GM19025 (cell line): ENCODE measurements around the gene PGLYRP2.

Experiments used
- ATAC-seq: cut with Tn5 transposase; IDR thresholded peaks from one replicate; pipeline ENCODE4 v1.9.1; 2021; ENCODE audit warnings: mild to moderate bottlenecking, low read depth, moderate library complexity; ENCODE audit not compliant: unreplicated experiment

Gene PGLYRP2

DNA sequence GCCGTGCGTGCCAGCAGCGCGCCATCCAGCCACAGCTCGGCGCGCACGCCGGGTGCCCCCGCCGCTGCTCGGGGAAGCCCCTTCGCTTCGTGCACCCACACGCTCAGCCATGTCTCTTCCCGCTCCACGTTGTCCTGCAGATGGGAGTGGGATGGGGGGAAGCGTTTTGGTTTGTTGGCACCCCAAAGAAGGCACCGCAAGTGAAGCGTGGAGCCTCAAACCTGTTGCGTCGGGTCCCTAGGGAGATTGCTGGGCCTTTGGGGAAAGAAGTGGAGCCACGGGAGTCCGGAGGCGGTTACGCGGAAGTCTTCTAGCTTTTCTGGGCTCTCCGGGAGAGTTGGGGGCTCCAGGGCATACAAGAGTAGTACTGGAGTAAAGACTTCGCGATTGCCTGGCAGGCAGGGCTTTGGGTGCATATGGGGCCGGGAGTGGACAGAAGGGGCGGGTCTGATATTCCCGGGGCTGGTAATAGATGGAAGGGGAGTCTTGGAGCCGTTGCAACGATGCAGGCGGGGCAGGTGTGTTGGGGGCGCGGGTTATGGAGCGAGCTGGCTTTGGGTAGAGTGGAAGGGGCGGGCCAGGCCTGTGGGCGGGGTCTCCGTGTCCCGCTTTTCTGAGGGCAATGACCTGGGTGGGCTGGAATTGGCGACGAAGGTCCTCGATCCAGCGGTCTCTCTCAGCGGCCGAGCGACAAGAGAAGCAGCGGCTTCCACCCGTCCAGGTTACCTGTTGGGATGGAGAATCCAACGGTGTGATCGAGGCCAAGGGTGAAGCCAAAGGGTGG, 21.4 kb downstream of the PGLYRP2 start:
- ATAC-seq, result no peak

DNA sequence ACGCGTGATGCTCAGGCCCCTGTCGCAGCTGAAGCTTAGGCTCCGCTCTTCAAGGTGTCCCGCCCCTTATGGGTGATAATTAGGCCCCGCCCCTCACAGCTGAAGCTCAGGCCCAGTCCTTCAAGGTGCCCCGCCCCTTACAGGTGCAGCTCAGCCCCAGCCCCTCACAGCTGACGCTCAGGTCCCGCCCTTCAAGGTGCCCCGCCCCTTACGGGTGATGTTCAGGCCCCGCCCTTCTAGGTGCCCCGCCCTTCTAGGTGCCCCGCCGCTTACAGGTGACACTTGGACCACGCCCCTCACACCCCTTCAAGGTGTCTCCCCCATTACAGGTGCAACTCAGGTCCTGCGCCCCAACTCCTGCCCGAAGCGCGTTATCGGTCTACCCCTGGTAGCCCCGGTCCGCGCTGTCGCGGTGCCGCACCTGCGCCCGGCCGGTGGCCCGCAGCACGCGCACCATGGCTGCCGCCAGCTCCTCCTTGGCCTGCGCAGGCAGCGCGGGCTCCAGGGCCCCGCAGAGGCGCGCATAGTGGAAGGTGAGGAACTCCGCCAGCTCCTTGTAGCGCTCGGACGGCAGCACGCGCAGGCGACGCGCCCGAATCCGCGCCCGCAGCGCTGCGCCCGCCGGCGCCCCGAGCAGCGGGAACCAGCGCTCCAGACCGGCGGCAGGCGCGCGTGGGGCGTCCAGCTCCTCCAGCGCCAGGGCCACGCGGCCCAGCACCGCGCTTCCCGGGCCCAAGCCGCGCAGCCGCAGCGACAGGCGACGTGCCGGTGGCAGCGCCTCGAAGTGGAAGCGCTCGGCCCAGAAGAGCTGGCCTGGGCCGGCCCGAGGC, 22.2 kb downstream of the PGLYRP2 start:
- ATAC-seq, result no peak

DNA sequence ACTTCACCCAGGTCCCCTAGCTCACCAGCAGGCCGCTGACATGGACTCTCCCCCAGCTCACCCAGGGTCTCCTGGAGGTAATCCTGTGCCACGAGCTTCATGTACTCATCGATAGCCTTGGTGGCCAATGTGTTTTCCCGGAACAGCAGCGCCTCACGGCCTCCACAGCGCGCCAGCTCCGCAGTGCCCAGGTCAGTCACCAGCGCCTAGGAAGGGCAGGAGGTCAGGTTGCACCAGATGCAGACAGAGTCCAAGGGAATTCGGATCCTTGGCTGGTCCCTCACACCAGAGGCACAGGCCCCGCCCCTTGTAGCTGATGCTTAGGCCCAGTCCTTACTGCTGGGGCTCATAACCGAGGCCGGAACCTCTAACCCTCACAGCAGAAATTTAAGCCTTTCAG, 22.9 kb downstream of the PGLYRP2 start:
- no peak for ATAC-seq

DNA sequence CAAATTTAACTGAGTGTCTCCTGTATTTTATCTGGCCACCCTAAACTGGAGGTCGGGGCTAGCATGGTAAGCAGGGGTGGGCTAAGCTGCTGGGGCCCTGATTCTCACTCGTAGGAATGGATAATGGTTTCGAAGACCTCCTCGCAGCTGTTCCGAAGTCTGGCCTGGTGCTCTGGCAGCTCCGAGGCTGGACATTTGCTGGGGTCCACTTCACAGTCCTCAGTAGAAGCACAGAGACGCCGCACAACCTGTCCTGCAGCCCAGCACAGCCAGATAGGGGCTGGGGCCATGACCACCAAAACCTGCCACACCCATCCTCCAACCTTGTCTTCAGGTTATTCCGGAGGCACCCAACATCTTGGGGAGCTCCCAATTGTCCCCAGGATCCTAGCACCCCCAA, 23.3 kb downstream of the PGLYRP2 start:
- no peak for ATAC-seq

DNA sequence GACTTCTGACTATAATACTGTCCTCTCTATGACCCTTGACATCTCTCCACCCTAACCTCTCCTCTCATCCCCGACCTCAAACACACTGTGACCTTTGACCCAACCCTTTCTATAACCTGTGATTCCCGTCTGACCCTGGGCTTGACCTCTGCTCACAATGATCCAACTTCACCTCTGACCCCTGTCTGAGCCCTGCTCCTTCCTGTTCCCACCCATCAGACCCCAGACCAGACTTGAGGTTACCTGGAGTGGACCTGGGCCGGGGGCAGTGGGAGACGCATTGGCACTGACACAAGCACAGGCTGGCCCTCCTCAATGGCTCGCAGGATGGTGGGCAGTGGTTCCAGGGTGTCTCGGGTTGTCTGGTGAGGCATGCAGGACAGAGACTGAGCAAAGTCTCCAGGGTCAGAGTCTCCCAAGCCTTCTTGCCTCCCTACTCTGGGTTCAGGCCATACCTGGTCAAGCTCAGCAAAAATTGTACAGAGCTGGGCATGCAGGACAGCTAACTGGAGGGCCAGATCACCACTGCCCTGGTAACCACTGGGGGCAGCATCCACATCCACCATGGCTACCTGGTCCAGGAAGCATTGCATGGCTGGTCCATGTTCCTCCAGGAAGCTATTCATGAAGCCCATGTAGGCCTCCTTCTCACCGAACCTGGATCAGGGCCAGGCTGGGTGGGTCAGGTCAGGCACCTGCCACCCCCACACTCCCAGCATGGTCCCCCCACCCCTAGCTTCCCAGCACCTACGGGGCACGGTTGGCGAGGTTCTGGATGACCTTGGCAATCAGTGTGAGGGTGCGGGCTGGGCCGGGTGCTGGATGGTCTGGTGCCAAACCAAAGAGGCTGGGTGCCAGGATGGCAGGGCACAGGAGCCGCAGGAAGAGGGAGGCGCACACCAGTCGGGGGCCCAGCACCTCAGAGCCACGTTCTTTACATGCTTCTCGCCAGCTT, 25.1 kb downstream of the PGLYRP2 start:
- ATAC-seq, result no peak

DNA sequence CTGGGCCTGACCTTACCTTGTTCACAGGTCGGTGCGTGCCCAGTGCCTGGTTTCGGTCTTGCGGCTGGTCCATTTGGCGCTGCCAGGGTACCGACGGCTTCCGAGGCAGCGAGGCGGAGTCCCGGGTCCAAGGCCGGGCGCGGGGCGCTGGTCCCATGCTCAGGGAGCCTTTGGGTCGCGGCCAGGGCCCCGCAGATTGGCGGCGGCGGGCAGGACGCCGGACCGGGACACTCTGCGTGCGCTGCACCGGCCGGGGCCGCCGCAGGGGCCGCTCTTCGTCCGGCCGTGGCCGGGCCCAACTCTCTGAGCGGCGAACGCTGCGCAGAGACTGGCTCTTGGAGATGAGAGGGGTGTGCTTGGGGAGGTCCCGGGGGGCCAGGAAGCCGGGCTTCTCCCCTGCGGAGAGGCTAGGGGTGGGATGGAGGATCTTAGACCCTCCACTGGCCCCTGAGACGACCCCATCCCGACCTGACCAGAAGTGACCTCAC, 26.2 kb downstream of the PGLYRP2 start:
- ATAC-seq, result no peak

DNA sequence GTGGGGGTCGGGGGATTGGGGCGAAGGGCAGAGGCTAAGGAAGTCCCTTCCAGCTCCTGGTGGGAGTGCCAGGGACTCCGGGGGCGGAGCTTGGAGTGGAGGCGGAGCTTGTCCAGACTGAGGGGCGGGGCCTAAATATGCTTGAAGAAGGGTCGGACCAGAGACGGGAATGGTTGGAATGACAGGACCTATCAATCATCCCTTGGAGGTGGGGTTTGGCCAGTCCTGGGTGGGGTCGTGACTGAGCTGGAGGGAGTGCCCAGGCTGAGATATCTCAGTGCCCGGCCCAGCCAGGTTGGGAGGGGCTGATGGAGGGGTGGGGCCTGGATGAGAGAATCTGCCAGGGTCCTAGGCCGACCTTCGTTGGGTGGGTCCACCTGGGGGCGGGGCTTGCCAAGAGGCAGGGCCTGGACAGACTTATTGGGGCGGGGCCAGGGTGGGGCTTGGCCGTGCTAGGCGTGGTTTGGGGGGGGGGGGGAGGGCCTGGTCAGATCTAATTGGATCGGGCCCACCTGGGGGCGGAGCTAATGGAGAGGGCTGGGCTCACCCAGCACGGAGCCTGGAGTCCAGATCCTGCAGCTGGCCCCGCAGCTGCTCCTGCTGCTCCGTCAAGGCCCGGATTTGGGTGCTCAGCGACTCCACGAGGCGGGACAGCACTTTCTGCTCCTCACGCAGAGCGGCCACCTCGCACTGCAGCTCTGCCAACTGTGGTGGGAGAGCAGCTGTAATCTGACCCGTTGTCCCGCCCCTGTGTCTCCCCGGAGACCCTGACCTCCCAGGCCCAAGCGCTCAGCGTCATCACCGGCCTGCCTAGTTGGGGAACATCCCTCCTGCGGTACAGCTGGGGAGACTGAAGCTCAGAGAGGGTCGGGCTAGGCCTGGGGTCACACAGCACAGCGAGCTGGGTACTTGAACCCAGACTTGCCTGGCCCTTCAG, 26.9 kb downstream of the PGLYRP2 start:
- ATAC-seq, result no peak

DNA sequence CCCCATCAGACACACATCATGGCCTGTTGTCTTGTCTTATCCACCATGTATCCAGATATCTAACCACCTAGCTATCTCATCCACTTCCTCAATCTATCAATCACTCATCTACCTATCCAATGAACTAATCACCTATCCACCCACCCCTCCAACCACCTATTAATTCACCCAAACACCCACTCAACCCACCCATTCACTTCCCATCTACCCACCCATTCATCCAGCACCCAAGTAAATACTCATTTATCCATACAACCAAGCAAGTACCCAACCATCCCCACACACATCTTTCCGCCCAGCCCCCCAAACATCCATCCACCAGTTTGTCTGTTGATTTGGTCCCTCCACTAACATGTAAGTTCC, 28.8 kb downstream of the PGLYRP2 start:
- no peak for ATAC-seq

DNA sequence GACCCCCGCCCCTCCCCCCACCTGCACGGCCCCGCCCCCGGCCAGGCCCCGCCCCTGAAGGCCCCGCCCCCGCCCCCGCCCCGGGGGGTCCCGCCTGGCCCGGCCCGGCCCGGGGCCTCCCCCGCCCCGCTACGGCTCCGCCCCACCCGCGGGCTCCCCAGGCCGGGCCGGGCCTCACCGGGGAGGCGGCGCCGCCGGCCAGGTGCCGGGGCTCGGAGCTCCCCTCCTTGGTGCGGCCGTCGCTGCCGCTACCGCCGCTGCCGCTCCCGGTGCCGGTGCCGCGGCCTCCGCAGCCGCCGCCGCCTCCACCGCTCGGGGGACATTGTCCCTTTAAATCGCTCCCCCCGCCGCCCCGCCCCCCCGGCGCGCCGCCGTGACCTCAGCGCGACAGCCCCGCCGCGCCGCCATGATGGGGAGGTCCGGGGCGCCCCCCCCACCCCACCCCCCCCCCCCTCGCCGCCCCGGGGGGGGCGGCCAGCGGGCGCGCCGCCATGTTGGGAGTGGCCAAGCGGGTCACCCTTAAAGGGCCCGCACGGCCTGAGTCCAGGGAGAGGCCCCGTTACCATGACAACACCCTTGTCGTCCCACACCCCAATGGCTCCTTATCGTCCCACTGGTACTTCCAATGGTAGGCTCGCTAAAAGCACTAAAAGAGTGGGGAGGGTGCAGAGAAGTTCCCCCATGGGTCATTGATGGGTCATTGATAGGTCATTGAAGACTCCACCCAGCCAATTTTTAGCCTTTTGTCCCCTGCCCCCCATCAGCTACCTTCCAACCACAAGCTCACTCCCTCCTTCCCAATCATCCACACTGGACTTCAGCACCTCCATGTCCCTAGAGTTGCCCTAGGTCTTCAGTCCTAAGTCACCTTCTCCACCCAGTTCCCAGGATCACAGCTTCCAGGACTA, 29.4 kb downstream of the PGLYRP2 start, which contains the start of gene WIZ:
Gene WIZ (minus strand): TSS at position 337 of the 908 bp plus-strand sequence. CDS start 1,649 bp downstream, outside the sequence.
- ATAC-seq, result peak; percentile 56

DNA sequence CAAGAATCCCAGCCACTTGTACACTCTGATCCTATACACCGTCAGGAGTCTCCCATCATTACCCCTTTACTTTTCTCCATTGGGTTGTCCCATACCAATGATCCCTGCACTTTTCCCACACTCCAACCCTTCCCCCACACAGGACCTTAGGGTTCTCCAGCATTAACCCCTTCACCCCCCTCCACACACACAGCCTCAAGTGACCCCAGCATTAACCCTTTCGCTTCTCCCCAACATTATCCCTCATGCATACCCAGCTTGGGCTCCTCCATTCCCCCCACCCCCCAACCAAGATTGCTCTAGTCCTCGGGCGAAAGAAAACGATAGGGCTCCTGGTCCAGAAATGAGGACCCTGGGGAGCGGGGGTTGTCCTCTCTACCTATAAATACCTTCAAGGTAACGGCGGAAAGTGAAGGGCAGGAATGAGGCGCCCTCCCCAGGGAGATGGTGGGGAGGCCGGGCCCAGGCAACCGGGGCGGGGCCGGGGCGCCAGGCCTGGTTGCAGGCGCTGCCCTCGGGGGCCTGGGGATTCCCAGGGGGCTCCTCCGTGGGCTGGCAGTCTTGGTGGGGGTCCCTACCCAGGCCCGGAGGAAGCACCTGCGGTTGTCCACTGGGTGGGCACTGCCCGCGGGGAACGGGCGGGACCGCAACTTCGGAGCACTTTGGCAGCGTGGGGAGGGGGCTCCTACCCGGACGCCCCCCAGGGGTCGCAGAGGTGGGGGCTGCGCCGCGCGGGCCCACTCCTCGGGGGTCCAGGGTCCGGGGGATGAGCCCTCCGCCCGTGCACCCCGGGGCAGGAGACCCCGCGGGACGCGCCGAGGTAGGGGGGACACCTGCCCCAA, 30.3 kb downstream of the PGLYRP2 start:
- no peak for ATAC-seq

DNA sequence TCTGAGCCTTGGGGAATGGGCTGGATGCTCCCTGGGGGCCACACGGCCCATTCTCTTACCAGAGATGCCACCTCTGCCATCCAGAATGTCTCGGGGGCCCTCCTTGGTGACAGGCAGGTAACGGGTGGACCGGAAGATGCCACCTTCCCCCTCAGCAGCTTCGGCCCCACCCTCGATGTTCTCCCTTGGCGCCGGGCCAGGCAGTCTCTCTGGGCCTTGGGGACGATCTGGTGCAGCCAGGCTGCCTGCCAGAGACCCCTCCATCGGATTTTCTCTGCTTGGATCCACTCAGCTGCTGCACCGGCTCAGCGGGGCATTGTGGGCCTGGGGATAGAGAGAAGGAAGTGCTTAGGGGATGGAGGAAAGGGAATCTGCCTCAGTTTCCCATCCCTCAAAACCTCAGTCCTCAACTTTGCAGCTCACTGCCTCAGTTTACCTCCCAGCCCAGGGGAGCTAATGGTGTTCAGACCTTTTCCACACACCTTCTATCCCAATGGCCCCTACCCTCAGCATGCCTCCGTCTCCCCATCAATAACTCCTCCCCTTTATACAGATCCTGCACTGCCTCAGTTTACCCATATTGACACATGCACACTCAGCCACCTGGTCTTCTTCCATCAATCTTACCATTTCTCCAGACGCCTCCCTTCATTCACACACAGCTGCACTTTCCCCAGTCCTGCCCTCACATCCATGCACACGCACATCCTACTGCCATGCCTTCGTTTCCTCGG, 31.1 kb downstream of the PGLYRP2 start:
- ATAC-seq, result no peak

DNA sequence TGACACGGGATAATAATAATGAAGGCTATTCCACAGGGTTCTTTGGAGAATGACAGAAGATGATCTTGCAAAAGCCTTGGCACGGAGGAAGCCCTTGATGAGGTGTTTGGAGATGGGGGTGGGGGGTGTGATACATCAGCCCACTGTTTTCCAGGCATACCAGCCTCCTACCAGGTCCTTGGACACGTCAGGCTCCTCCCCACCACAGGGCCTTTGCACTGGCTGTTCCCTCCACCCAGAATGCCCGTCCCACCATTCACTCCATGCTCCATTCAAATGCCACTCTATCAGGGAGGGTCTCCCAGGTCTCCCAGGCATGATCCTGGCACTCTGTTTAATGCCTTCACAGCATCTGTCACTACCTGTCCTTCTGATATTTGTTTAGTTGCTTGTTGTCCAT, 32.2 kb downstream of the PGLYRP2 start:
- ATAC-seq, result no peak

DNA sequence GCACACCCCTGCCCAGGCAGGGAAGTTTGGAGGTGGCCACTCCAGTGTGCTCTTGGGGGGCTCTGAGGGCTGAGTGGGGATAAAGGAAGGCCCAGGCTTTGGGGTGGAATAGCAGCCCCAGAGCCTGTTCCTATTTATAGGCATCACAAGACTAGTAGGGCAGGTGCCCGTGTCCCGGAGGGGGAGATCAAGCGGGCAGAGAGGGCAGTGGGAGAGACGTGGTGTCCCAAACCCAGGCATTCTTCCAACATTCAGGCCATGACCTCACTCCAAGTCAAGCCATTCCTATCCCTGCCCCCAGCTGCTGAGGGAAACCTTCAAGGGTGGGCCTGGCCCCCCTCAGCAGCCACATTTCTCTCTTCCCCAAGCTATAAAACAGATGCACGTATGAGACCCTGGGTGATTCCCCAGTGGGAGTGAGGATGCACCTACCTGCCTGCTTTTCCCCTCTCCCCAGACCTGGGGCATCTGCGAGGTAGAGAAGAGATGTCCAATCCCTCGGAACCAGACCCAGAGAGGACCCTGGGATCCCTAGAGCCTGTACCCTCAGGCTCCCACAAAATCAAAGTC, 33.4 kb downstream of the PGLYRP2 start:
- ATAC-seq, result no peak

DNA sequence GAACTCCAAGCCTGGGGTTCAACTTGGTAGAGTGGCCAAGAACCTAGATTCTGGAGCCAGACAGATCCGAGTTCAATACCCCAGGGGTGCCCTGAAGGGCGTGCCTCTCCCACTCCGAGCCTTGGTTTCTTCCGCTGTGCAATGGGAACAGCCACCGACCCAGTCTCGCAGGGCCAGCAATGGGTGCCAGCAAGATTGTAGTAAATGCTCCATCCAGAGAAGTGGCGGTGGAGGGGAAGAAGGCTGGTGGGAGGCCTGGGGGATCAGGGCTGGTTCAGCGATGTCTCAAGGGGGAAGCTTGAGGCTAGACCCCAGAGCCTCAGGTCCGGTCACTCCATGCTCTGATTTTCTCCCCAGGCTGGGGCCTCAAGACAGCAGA, 34.1 kb downstream of the PGLYRP2 start:
- no peak for ATAC-seq

DNA sequence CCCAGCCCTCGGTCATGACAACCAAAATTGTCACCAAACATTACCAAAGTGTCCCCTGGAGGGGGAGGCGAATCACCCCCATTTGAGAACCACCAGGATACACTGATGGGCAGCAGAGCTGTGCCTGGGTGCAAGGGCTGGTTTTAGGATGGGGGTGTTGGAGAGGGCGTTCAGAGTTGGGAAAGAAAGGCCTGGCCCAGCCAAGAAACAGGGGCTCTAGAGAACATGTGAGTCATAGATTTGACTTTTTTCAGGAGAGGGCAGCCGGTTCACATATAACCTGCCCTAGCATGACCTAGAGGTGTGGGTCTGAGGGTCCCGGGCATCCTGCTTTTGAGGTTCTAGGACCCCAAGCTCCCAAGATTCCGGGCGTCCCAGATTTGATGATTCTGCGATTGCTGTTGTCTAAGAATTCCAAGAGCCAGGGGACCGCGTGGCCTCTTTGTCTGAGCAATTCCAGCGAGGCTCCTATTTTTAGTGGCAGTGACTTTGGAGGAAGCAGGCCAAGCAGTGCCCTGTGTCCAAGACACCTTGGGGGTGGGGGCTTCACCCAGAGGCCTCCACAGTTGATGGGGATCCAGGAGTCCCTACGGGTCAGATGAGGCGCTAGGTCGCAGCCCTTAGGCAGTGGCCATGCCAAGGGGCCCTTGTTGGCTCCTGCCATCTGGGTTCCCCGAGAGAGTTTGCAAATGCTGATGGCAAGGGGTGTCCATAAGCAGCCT, 34.6 kb downstream of the PGLYRP2 start:
- no peak for ATAC-seq

DNA sequence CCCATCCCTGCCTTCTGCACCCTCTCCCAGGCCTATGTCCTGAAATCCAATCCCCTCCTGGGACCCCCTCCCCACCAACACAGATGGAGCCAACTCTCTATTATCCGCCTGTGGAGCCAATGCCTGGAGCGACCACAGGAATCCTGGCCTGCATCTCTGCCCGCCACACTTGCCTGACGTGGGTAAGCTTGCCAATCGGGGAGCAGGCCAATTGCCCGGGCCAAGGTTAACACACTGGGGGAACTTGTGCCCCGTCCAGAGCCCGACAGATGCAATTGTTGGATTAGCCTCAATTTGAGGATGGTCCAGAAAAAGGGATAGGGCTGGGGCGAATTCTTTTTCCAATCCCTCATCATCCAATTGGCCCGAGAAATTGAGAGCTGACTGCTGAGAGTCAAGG, 35.5 kb downstream of the PGLYRP2 start:
- no peak for ATAC-seq
